MM.1S (cell line): ENCODE data around the gene OLIG1.

ENCODE experiments used
- DNase-seq: peaks from one replicate; pipeline ENCODE4 v3.0.0-alpha.2; 2015
- H2AFZ ChIP-seq: fragments of 300-600 bp; sonication (generic); 2 replicates; pipeline ENCODE4 v1.6.0; 2016; ENCODE audit warnings: antibody characterized with exemption, low read length
- H3F3A ChIP-seq: fragments of 300-600 bp; sonication (generic); 2 replicates; pipeline ENCODE4 v1.6.1; 2016; ENCODE audit warnings: mild to moderate bottlenecking, antibody characterized with exemption, low read length, moderate library complexity, mixed read lengths; ENCODE audit not compliant: insufficient read depth
- H3K27ac ChIP-seq: fragments of 300-600 bp; sonication (generic); 2 replicates; pipeline ENCODE4 v1.5.1; 2016; ENCODE audit warnings: mild to moderate bottlenecking, low read length
- H3K27me3 ChIP-seq: fragments of 300-600 bp; sonication (generic); replicated peaks from 2 replicates; pipeline ENCODE4 v1.6.0; 2016; ENCODE audit warnings: low read length; ENCODE audit not compliant: insufficient read depth
- H3K36me3 ChIP-seq: fragments of 300-600 bp; sonication (generic); replicated peaks from 2 replicates; pipeline ENCODE4 v1.6.1; 2016; ENCODE audit warnings: mild to moderate bottlenecking, low read length, mixed read lengths; ENCODE audit not compliant: insufficient read depth
- H3K4me1 ChIP-seq: fragments of 300-600 bp; sonication (generic); 2 replicates; pipeline ENCODE4 v1.6.1; 2016; ENCODE audit warnings: low read length, mixed read lengths
- H3K4me2 ChIP-seq: fragments of 300-600 bp; sonication (generic); 2 replicates; pipeline ENCODE4 v1.6.0; 2016; ENCODE audit warnings: low read depth, low read length
- H3K4me3 ChIP-seq: fragments of 300-600 bp; sonication (generic); 2 replicates; pipeline ENCODE4 v1.5.1; 2016; ENCODE audit warnings: low read length, mixed read lengths
- H3K79me2 ChIP-seq: fragments of 300-600 bp; sonication (generic); 2 replicates; pipeline ENCODE4 v1.6.1; 2016; ENCODE audit warnings: mixed run types, low read length, mixed read lengths
- H3K9ac ChIP-seq: fragments of 300-600 bp; sonication (generic); 2 replicates; pipeline ENCODE4 v1.6.1; 2016; ENCODE audit warnings: low read length, mixed read lengths
- H3K9me2 ChIP-seq: fragments of 300-600 bp; sonication (generic); replicated peaks from 2 replicates; pipeline ENCODE4 v1.6.1; 2016; ENCODE audit warnings: mild to moderate bottlenecking, low read length, mixed read lengths; ENCODE audit not compliant: insufficient read depth
- H3K9me3 ChIP-seq: fragments of 300-600 bp; sonication (generic); replicated peaks from 2 replicates; pipeline ENCODE4 v1.6.1; 2016; ENCODE audit warnings: mild to moderate bottlenecking, low read length, mixed read lengths; ENCODE audit not compliant: insufficient read depth
- H4K20me1 ChIP-seq: fragments of 300-600 bp; sonication (generic); 2 replicates; pipeline ENCODE4 v1.6.1; 2016; ENCODE audit warnings: mild to moderate bottlenecking, low read length, moderate library complexity, mixed read lengths; ENCODE audit not compliant: insufficient read depth
- CTCF ChIP-seq: fragments of 300-600 bp; sonication (generic); IDR thresholded peaks from 2 replicates; pipeline ENCODE4 v1.5.1; 2016; ENCODE audit warnings: antibody characterized with exemption, low read length, mixed read lengths
- EZH2 ChIP-seq: fragments of 300-600 bp; sonication (generic); optimal IDR thresholded peaks from 2 replicates; pipeline ENCODE3; 2017; ENCODE audit warnings: low read depth, mild to moderate bottlenecking, antibody characterized with exemption, low read length, mixed read lengths
- EZH2phosphoT487 ChIP-seq: fragments of 300-600 bp; sonication (generic); IDR thresholded peaks from 2 replicates; pipeline ENCODE4 v1.6.1; 2018; ENCODE audit warnings: antibody characterized with exemption, low read length

Gene OLIG1

GRCh38 chr21:33109574-33110339 is 39.8 kb downstream of the OLIG1 start:
- Histone ChIP-seq H3K27ac (no peak overlapping the region), H3F3A (no peaks in the 10 kb centered on the region), H3K36me3 (no peaks in the 10 kb centered on the region), H3K4me1 (no peaks in the 10 kb centered on the region), H3K9me2 (no peaks in the 10 kb centered on the region), H3K4me3 (no peak overlapping the region), H3K4me2 (peak overlapping the region; percentile 7; the same call in 1 of the 2 replicates), H3K9ac (no peak overlapping the region), H3K79me2 (no peaks in the 10 kb centered on the region), H2AFZ (no peak overlapping the region), H3K9me3 (no peaks in the 10 kb centered on the region), H3K27me3 (peaks cover 29% of the 10 kb centered on the region), H4K20me1 (no peaks in the 10 kb centered on the region)
- DNase-seq: no peak
- TF ChIP-seq EZH2phosphoT487 (no peak), CTCF (no peak), EZH2 (no peak)

- no peaks in the 10 kb centered on the region for H3K9me3 ChIP-seq
These were observed 40.4 kb downstream of the OLIG1 start for GRCh38 chr21:33110340-33110715.

GRCh38 chr21:33111577-33111976 is 41.6 kb downstream of the OLIG1 start:
- no peak overlapping the region for H3K4me2 ChIP-seq
- H3K27ac ChIP-seq: no peak overlapping the region
- H3K4me3 ChIP-seq: no peak overlapping the region
- H3K9ac ChIP-seq: no peak overlapping the region
- H4K20me1 ChIP-seq: no peaks in the 10 kb centered on the region
- no peaks in the 10 kb centered on the region for H3K9me3 ChIP-seq
- TF ChIP-seq EZH2: no peak
- no peak for TF ChIP-seq EZH2phosphoT487
- TF ChIP-seq CTCF: no peak
- peaks cover 29% of the 10 kb centered on the region for H3K27me3 ChIP-seq
- peaks cover 9% of the 10 kb centered on the region for H3K4me1 ChIP-seq
- no peaks in the 10 kb centered on the region for H3K9me2 ChIP-seq
- H3K79me2 ChIP-seq: no peaks in the 10 kb centered on the region
- no peaks in the 10 kb centered on the region for H3F3A ChIP-seq
- no peak for DNase-seq
- no peaks in the 10 kb centered on the region for H3K36me3 ChIP-seq
- no peak overlapping the region for H2AFZ ChIP-seq

More at GRCh38 chr21:33110340-33110715, 40.4 kb downstream of the OLIG1 start:
- H2AFZ ChIP-seq: no peak overlapping the region
- H3K4me3 ChIP-seq: no peak overlapping the region
- H3K27ac ChIP-seq: no peak overlapping the region
- no peak for DNase-seq
- H3K36me3 ChIP-seq: no peaks in the 10 kb centered on the region
- H3K79me2 ChIP-seq: no peaks in the 10 kb centered on the region
- H3F3A ChIP-seq: no peaks in the 10 kb centered on the region
- H4K20me1 ChIP-seq: no peaks in the 10 kb centered on the region
- H3K4me2 ChIP-seq: no peak overlapping the region
- no peaks in the 10 kb centered on the region for H3K4me1 ChIP-seq
- no peak overlapping the region for H3K9ac ChIP-seq
- no peaks in the 10 kb centered on the region for H3K9me2 ChIP-seq
- TF ChIP-seq EZH2 (no peak), CTCF (no peak), EZH2phosphoT487 (no peak)
- H3K27me3 ChIP-seq: peaks cover 29% of the 10 kb centered on the region
